IPS-11a (cell line): ENCODE measurements around the gene PCK1.

Experiments used
- H3K4me3 ChIP-seq: one replicate; pipeline ENCODE4 v1.5.1; 2013; ENCODE audit warnings: low read depth, low read length, control low read depth

The PCK1 gene

GRCh38 chr20:57559658-57560553 lies 1.0 kb upstream of the PCK1 start:
- H3K4me3 ChIP-seq = no peak overlapping the region

- H3K4me3 ChIP-seq = no peak overlapping the region
These were observed 708 bp downstream of the PCK1 start for GRCh38 chr20:57561356-57562279.

- no peak overlapping the region for H3K4me3 ChIP-seq
These were observed 1.9 kb downstream of the PCK1 start for GRCh38 chr20:57562541-57563465.

- no peak overlapping the region for H3K4me3 ChIP-seq
These were observed 2.6 kb downstream of the PCK1 start for GRCh38 chr20:57563522-57563921.

GRCh38 chr20:57564180-57564802 lies 3.4 kb downstream of the PCK1 start:
- no peak overlapping the region for H3K4me3 ChIP-seq

GRCh38 chr20:57564951-57565642 lies 4.2 kb downstream of the PCK1 start:
- H3K4me3 ChIP-seq = no peak overlapping the region

GRCh38 chr20:57566399-57566798 lies 5.5 kb downstream of the PCK1 start:
- H3K4me3 ChIP-seq = no peak overlapping the region

- no peak overlapping the region for H3K4me3 ChIP-seq
These were observed 6.0 kb downstream of the PCK1 start for GRCh38 chr20:57566803-57567459.

GRCh38 chr20:57567471-57568079 lies 6.7 kb downstream of the PCK1 start:
- no peak overlapping the region for H3K4me3 ChIP-seq

GRCh38 chr20:57568088-57568896 lies 7.4 kb downstream of the PCK1 start:
- no peak overlapping the region for H3K4me3 ChIP-seq

- H3K4me3 ChIP-seq = no peak overlapping the region
These were observed 8.1 kb downstream of the PCK1 start for GRCh38 chr20:57568960-57569359.

GRCh38 chr20:57570145-57570850 lies 9.4 kb downstream of the PCK1 start:
- H3K4me3 ChIP-seq = no peak overlapping the region

GRCh38 chr20:57570920-57571319 lies 10.0 kb downstream of the PCK1 start:
- H3K4me3 ChIP-seq = no peak overlapping the region

- no peak overlapping the region for H3K4me3 ChIP-seq
These were observed 11.0 kb downstream of the PCK1 start for GRCh38 chr20:57571782-57572416.

- H3K4me3 ChIP-seq = no peak overlapping the region
These were observed 12.3 kb downstream of the PCK1 start for GRCh38 chr20:57573242-57573641.

GRCh38 chr20:57573894-57574293 lies 13.0 kb downstream of the PCK1 start:
- no peak overlapping the region for H3K4me3 ChIP-seq

GRCh38 chr20:57574954-57575353 lies 14.0 kb downstream of the PCK1 start:
- no peak overlapping the region for H3K4me3 ChIP-seq
